GM23248 (cell line): ENCODE measurements around the gene GLIPR2.

Source experiments
- EZH2 ChIP-seq: fragments of 200-600 bp; sonication (generic); IDR thresholded peaks from 2 replicates; pipeline ENCODE4 v1.6.1; 2018; ENCODE audit warnings: antibody characterized with exemption, mild to moderate bottlenecking; ENCODE audit not compliant: insufficient read depth, poor library complexity, severe bottlenecking
- EZH2phosphoT487 ChIP-seq: fragments of 200-600 bp; sonication (generic); IDR thresholded peaks from 2 replicates; pipeline ENCODE4 v1.6.1; 2018; ENCODE audit warnings: antibody characterized with exemption, moderate library complexity, mild to moderate bottlenecking, low read depth; ENCODE audit not compliant: insufficient read depth

GRCh38 chr9:36138496-36138895, 2.0 kb downstream of the GLIPR2 start:
- TF ChIP-seq EZH2 (no peak), EZH2phosphoT487 (no peak)
